ENCODE results near the gene AOPEP. TPM values are rescaled to one million over a fixed set of nuclear protein-coding genes. Genes with fewer than 3 reads are reported as not detected.

AOPEP gene
- polyA plus RNA-seq, 1 of the 3 experiments (the other 2 are of a cell fraction), result 54.6 TPM

DNA sequence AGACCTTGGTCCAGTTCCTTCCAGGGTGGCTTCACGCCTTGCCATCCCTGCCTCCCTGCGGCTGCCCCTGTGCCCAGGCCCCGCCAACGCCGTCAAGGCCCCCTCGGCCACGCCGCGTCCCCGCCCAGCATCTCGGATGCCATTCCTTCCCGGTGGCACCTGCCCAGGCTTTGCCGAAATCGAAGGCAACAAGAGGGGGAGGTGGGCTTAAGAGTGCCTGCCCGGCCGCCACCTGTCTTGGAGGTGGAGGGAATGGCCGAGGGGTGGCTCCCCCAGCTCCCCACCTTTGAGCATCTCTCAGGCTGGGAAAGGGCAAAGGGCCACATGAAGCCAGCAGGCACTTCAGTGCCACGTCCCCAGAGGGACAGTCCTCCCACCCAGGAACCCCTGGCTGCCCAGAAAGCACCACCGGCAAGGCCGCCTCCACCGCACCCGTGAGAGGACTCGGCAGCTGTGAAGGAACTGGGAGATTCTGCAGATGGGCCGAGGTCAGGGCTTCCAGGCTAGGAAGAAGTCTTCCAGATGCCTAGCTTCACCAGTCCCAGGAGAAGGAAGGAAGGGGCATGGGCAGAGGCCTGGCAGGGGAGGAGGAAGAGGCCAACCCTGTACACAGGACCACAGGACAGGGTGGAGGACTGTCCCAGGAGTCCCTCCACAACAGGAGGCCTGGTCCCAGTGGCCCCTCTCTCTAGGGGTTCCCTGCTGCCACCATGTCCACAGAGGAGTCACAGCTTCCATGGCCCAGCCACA, 373.0 kb downstream of the AOPEP start:
- POLR2A ChIA-PET, result no interaction called here
- Histone ChIP-seq H4K20me1 (ENCODE audit: insufficient read depth) (no peaks in the 10 kb centered on the region), H3K36me3 (replicated peaks in 1 of 2; ENCODE audit: control insufficient read depth in 1 of 2, insufficient read depth in 2 of 2, low read length in 1 of 2) (peaks cover 0 to 14% of the 10 kb centered on the region in 2 experiments), H3K9ac (no peak overlapping the region), H3K27ac (ENCODE audit: low read depth in 2 of 2, low read length in 1 of 2) (peak overlapping the region; percentile 11 to 33; a peak in 2 of 4 replicates), H2AFZ (ENCODE audit: low read depth) (no peak overlapping the region), H3K79me2 (ENCODE audit: insufficient read depth) (no peaks in the 10 kb centered on the region), H3K9me2 (no peaks in the 10 kb centered on the region), H3F3A (replicated peaks; ENCODE audit: insufficient read depth) (no peaks in the 10 kb centered on the region), H3K4me3 (ENCODE audit: low read depth in 2 of 2, low read length in 1 of 2) (no peak overlapping the region), H3K27me3 (ENCODE audit: insufficient read depth) (no peaks in the 10 kb centered on the region), H3K4me1 (ENCODE audit: control insufficient read depth in 1 of 2, insufficient read depth in 2 of 2, low read depth in 1 of 2, low read length in 1 of 2) (peaks cover 12 to 93% of the 10 kb centered on the region in 2 experiments; a peak in 1 of 4 replicates), H3K4me2 (0 out of 2 replicates have a peak overlapping the region, but pooled peaks have one; percentile 11), H3K9me3 (no peaks in the 10 kb centered on the region)
- DNase-seq, result no peak
- CTCF ChIA-PET, result interaction anchor here (0.6 to 2.1 kb wide), 6 partner anchors 10 to 53 kb away, joined by 3 to 7 read pairs (median 4); no protein-coding TSS in a partner anchor
- WGBS (ENCODE audit: low lambda C conversion rate), result 94% methylated on average over 10 of the region's 24 CpGs
- TF ChIP-seq, protein P1, sequence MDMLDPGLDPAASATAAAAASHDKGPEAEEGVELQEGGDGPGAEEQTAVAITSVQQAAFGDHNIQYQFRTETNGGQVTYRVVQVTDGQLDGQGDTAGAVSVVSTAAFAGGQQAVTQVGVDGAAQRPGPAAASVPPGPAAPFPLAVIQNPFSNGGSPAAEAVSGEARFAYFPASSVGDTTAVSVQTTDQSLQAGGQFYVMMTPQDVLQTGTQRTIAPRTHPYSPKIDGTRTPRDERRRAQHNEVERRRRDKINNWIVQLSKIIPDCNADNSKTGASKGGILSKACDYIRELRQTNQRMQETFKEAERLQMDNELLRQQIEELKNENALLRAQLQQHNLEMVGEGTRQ (IDR thresholded peaks at IDR 0.05; ENCODE audit: borderline replicate concordance, low read depth, low read length), result no peak
- no peak for TF ChIP-seq ELF1 (IDR thresholded peaks at IDR 0.05)
- TF ChIP-seq, protein P2, sequence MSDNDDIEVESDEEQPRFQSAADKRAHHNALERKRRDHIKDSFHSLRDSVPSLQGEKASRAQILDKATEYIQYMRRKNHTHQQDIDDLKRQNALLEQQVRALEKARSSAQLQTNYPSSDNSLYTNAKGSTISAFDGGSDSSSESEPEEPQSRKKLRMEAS (IDR thresholded peaks at IDR 0.05; ENCODE audit: low read depth), result no peak

DNA sequence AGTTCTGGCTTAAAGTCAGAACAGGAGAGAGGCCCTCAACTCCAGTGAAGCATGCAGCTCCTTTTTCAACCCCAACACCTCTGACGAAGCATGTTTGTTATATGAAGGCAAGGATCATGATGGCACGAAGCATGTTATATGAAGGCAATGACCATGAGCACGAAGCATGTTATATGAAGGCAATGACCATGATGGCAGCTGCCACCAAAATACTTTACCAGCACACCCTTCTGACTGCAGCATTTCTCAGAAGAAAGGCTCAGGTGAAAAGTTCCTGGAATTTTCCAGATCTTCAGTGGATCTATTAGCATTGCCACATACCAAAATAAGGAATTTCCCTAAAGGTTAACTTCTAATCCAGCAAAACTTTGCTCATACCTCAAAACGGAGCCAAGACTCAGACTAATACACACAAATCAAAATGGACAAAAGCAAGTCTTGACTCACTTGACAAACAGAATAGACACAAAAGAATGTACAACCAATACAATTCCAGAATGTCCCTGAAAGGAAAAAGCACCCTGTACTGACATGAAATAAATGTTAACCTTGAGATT, 373.6 kb downstream of the AOPEP start:
- CTCF ChIA-PET, result interaction anchor here (0.6 to 2.1 kb wide), 5 partner anchors 11 to 54 kb away, joined by 3 to 7 read pairs (median 3); no protein-coding TSS in a partner anchor
- TF ChIP-seq, protein P3, sequence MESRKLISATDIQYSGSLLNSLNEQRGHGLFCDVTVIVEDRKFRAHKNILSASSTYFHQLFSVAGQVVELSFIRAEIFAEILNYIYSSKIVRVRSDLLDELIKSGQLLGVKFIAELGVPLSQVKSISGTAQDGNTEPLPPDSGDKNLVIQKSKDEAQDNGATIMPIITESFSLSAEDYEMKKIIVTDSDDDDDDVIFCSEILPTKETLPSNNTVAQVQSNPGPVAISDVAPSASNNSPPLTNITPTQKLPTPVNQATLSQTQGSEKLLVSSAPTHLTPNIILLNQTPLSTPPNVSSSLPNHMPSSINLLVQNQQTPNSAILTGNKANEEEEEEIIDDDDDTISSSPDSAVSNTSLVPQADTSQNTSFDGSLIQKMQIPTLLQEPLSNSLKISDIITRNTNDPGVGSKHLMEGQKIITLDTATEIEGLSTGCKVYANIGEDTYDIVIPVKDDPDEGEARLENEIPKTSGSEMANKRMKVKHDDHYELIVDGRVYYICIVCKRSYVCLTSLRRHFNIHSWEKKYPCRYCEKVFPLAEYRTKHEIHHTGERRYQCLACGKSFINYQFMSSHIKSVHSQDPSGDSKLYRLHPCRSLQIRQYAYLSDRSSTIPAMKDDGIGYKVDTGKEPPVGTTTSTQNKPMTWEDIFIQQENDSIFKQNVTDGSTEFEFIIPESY (IDR thresholded peaks at IDR 0.05; ENCODE audit: borderline replicate concordance, low read depth), result no peak
- TF ChIP-seq, protein P4, sequence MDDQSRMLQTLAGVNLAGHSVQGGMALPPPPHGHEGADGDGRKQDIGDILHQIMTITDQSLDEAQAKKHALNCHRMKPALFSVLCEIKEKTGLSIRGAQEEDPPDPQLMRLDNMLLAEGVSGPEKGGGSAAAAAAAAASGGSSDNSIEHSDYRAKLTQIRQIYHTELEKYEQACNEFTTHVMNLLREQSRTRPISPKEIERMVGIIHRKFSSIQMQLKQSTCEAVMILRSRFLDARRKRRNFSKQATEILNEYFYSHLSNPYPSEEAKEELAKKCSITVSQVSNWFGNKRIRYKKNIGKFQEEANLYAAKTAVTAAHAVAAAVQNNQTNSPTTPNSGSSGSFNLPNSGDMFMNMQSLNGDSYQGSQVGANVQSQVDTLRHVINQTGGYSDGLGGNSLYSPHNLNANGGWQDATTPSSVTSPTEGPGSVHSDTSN (IDR thresholded peaks at IDR 0.05), result peak; percentile 36; the same call in 1 of the 2 replicates
- no peak for TF ChIP-seq TEAD4 (IDR thresholded peaks at IDR 0.05; ENCODE audit: borderline replicate concordance, insufficient read depth)
- DNase-seq, result no peak
- H3K9me2 ChIP-seq, result no peaks in the 10 kb centered on the region
- no peaks in the 10 kb centered on the region for H3K9me3 ChIP-seq
- peak overlapping the region; percentile 33 to 76; a peak in 2 of 4 replicates for H3K27ac ChIP-seq (ENCODE audit: low read depth in 2 of 2, low read length in 1 of 2)
- POLR2A ChIA-PET, result no interaction called here
- H3K4me1 ChIP-seq (ENCODE audit: control insufficient read depth in 1 of 2, insufficient read depth in 2 of 2, low read depth in 1 of 2, low read length in 1 of 2), result peaks cover 12 to 93% of the 10 kb centered on the region in 2 experiments; a peak in 1 of 4 replicates
- no peaks in the 10 kb centered on the region for H3K79me2 ChIP-seq (ENCODE audit: insufficient read depth)
- peaks cover 1 to 16% of the 10 kb centered on the region in 2 experiments for H3K36me3 ChIP-seq (replicated peaks in 1 of 2; ENCODE audit: control insufficient read depth in 1 of 2, insufficient read depth in 2 of 2, low read length in 1 of 2)
- no peaks in the 10 kb centered on the region for H3F3A ChIP-seq (replicated peaks; ENCODE audit: insufficient read depth)
- H3K4me3 ChIP-seq (ENCODE audit: low read depth in 2 of 2, low read length in 1 of 2), result no peak overlapping the region
- no peak overlapping the region for H2AFZ ChIP-seq (ENCODE audit: low read depth)
- no peaks in the 10 kb centered on the region for H4K20me1 ChIP-seq (ENCODE audit: insufficient read depth)
- no peaks in the 10 kb centered on the region for H3K27me3 ChIP-seq (ENCODE audit: insufficient read depth)
- H3K9ac ChIP-seq, result no peak overlapping the region
- 83% methylated on average over 4 of the region's 4 CpGs for WGBS (ENCODE audit: low lambda C conversion rate)
- 0 out of 2 replicates have a peak overlapping the region, but pooled peaks have one; percentile 11 for H3K4me2 ChIP-seq
